HG02840 (cell line): ENCODE data around the gene SLC29A1.

Experiments
- ATAC-seq: cut with Tn5 transposase; IDR thresholded peaks from one replicate; pipeline ENCODE4 v1.9.1; 2021; ENCODE audit warnings: mild to moderate bottlenecking, moderate library complexity, moderate number of reproducible peaks; ENCODE audit not compliant: unreplicated experiment, low FRiP score

SLC29A1 gene

GRCh38 chr6:44251576-44252524 is 28.5 kb downstream of the SLC29A1 start:
- no peak for ATAC-seq

DNA sequence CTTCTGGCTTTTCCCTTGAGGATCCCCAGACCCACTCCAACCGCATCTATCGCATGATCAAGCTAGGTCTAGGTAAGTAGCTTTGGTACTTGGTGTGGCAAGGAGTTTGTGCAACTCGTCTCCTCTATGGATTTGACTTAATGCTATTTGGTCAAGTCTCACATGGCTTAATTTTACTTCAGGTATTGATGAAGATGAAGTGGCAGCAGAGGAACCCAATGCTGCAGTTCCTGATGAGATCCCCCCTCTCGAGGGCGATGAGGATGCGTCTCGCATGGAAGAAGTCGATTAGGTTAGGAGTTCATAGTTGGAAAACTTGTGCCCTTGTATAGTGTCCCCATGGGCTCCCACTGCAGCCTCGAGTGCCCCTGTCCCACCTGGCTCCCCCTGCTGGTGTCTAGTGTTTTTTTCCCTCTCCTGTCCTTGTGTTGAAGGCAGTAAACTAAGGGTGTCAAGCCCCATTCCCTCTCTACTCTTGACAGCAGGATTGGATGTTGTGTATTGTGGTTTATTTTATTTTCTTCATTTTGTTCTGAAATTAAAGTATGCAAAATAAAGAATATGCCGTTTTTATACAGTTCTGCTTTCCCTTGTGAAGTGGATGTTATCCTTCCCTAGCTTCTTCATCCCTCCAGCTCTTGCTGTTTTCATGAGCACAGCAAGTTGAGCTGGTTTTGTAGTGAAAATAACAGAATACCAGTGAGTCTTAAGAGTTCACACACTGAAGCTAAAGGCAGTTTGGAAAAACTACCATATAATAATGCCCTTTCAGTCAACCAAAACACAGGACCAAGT is 30.1 kb downstream of the SLC29A1 start:
- ATAC-seq: no peak

GRCh38 chr6:44254191-44255104 is 31.1 kb downstream of the SLC29A1 start:
- no peak for ATAC-seq

DNA sequence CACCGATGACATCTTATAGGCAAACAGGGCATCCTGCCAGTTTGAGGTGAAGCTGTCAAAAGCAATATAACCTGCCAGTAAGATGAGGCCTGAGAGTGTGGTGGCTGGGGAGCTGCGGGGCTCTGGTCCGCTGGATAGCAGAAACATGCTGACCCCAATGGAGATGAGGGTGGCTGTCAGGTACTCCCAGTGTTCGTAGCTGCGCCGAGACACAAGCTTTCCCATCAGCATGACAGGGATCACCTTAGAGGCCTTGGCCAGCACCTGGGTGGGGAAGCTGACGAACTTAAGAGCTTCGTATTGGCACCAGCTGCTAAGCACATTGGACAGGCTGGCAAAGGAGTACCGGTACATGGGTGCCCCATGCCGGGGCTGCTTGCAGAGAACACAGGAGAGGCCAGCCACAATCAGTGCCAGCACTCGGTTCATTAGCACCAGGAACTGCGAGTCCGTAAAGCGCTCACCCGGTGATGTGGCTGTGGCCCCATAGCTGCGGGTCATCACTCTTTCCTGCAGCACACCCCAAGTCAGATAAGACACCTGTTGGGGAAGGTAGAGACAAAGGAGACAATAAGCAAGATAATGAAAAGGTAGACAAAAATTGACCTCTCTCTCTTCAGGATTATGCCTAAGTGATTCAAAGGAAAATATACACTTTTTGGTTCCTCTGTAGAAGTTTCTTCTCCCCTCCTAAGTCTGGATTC is 31.9 kb downstream of the SLC29A1 start:
- no peak for ATAC-seq

DNA sequence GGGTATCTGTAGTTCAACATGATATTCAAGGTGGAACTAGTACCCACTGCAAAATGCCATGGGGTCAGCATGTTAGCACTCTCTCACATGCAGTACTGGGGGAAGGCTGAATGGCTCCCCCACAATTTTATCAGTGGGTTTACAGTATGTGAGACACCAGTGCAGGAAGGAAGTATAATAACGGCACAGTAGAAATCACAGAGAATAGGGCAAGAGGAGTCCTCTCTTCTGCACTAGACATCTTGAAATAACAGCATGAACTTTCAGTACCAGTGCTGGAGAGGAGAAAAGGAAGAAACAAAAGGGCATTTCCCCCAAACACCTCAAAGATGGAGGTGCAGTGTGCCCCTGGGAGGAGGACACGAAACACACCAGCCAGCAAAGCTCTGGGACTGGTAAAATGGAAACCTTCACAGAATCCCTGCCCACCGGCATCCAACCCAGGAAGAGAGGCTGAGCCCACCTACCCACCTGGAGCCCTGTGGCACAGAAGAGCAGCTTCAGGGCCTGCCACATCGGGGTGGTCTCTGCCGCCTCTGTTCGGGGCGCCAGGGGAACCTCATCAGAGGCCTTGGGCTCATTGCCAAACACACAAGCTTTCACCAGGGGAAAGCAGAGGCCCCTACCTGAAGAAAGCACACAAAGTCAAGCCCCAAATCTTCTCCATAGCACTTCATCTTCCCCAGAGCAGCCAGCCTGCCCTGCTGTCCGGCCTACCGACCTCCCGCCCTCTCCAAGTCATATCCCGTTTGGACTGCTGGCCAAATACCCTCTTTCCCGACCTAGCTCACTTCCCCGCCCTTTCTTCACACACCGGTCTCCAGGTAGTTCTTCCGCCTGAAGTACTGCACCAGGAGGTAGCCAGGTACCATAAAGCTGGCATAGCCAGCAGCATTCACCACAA is 32.7 kb downstream of the SLC29A1 start:
- no peak for ATAC-seq

GRCh38 chr6:44256775-44257024 is 33.3 kb downstream of the SLC29A1 start:
- no peak for ATAC-seq

DNA sequence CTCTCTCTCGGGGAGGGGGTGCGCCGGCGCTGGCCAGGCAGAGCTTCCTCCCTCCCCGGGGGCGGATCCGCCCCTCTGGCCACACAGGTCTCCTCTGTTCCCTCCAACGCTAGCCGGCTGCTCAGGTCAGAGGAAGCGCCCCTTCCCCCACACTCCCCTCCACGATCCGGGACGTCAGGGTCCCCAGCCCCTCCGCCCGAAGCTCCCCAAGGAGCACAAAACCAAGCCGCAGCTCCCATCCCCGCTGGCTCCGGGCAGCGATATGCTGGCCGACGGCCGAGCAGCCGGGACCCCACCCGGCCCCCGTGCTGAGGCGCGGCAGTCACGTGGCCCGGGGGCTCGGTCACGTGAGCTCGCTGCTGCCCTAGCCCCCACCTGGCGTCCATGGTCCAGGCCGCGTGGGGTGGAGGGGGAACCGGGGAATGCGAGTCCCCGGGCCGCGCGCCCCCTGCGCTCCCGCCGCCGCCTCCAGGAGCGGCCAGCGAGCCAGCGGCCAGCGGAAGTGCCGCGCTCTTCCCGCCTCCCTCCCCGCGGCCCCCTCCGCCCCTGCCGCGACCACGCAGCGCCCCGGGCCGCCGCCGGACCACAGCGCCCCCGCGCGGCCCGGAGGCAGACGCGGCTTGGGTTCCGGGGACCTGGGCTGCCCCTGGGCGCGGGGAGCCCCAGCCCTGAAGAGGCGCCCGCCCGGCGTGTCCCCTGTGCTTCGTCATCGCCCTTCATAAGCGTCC is 33.8 kb downstream of the SLC29A1 start, which contains the start of gene SLC35B2:
TSS of gene SLC35B2 (minus strand) at position 504 of the 728 bp plus-strand sequence. CDS start at position 386, 118 bp downstream.
- ATAC-seq: peak; percentile 43

DNA sequence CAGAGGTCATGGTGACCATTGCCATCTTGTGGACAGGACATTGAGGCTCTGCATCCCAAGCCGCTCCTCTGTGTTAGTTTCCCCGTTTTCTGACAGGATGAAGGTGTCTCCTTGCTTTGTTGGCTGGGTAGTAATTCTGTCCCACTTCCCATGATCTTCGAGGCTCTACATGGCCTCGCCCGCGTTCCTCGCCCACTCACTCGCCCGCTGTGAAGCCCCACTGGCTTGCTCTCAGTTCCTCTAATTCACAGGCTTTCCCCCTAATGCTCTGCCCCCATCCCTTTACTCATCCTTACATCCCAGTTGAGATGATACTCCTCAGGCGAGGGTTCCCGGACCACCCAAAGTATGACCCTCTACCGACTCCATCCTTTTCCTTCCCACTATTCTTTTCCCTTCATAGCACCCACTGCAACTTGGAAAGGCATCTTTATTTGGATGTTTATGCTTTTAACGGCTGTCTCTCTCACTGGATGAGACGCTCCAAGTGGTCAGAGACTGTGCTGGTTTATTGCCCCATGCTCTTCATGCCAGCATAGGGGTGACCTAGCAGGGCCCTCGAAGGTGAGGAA is 34.4 kb downstream of the SLC29A1 start:
- ATAC-seq: peak; percentile 16

DNA sequence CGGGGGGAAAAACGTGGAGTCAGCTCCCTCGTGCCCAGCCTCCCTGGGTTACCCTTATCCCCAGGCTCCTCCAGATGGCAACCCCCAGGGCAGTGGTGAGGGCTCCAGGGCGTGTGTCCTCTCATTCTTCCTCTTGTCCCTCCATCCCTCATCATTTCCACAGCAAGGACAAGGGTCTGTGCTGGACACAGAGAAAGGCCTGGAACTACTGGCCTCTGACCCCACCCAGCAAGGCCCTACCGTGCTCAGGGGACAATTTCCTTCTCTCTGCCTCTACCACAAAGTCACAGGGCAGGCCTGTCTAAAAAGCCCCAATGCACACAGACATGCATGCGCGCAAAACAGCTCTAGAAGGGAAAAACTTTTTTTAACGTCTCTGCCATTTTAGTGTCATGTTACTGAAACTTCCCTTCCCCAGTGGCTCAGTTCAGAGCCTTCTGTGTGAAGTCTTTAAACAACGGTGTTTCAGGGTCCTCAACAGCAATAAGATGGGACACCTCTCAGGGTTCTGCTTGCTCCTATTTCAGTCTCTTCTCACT is 35.0 kb downstream of the SLC29A1 start:
- ATAC-seq: no peak

- ATAC-seq: no peak
Observed at GRCh38 chr6:44258921-44259320, 35.5 kb downstream of the SLC29A1 start.

DNA sequence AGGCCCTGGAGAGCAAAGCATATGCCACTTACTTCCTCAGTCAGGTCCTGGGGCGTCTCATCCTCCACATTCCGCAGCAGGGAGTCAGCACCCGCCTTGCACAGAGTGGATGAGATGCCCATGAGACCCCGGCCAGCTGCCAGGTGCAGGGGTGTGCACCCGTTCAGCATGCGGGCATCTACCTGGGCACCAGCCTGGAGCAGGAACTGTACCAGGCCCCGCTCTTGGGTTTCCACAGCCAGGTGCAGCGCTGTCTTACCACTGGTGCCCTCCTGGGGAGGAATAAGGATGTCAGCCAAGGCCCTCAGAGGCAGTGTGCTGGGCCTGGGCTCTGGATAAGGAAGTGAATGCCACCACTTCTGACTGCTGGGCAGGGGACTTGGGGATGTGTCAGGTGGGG is 36.6 kb downstream of the SLC29A1 start:
- no peak for ATAC-seq

DNA sequence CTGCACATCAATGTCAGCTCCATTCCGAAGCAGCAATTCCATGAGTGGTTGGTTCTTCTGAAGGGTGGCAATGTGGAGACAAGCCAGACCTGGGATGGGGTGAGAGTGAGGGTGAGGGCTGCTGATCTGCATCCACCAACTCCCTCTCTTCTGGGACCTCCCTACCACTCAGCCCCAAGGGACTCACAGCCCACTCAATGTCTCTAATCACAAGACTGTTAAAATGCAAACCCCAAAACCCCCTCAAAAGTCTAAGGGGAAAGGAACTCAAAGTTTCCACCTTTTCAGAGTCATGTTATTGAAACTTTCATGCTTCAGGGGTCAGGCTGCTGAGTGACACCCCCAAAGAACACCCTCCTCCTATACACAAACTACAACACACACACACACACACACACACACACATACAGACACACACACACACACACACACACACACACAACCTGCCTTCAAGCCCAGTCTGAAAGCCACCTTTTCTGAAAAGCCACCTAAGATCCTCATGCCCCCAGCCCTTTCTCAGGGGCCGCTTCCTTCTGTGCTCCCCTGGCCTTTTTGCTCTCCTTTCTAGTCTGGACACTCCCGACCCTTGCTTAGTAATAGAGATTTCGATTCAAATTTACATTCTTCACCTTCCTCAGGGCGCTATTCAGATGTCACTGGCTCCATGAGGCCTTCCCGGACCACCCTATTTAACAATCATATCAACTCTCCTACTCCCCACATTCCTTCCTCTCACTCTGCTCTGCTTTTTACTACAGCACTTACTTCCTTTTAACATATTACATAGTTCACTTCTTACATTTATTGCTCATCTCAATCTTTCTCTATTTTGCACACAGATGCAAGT is 37.3 kb downstream of the SLC29A1 start:
- no peak for ATAC-seq

DNA sequence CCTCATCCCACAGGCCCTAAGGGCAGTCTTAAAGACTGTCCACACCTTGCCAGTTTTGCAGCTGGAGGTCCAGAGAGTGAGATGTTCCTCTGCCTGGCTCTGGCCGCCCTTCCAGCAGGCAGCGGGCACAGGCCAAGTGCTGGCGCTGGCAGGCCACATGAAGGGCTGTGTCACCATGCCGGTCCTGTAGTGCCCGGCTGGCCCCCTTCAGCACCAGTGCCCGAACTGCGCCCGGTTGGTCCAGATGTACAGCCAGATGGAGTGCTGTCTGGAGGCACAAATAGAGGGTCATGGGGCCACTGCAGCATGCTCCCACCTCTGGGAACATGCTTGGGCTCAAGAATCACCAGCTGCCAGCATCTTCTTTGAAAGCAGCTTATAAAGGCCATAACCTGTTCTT is 38.2 kb downstream of the SLC29A1 start:
- ATAC-seq: no peak

GRCh38 chr6:44262467-44263353 is 39.3 kb downstream of the SLC29A1 start:
- no peak for ATAC-seq

GRCh38 chr6:44263354-44264100 is 40.1 kb downstream of the SLC29A1 start:
- ATAC-seq: no peak
